Measurements from ENCODE around the gene CACNA1A.

DNA sequence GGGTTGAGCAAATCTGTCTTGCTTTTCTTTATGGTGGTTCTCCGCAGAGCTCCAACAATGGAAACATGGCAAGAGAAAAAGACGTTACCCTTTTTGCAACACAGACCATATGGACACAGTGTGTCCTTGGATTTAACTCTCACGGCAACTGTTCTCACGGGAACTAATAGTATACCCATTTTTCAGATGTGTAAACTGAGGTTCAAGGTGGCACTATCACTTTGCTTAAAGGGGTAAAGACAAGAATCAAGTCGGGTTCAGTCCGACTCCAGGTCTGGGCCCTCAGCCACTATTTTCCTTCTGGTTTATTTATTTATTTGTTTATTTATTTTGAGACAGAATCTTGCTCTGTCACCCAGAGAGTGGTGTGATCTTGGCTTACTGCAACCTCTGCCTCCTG, 176.0 kb downstream of the CACNA1A start:
- no peak for TF ChIP-seq CTCF (IDR thresholded peaks at IDR 0.05)
- no peak for TF ChIP-seq POLR2AphosphoS5 (IDR thresholded peaks at IDR 0.05)
